WI38 (cell line): ENCODE data around the gene SP4.

Source experiments
- H3K4me3 ChIP-seq: 2 replicates; pipeline ENCODE4 v1.5.1; 2011; ENCODE audit warnings: low read depth, mild to moderate bottlenecking, control low read depth, low read length
- CTCF ChIP-seq: IDR thresholded peaks from 2 replicates; pipeline ENCODE4 v1.5.1; 2012; ENCODE audit warnings: low read depth, mild to moderate bottlenecking, control low read depth, low read length

The SP4 gene

GRCh38 chr7:21486511-21486910 is 58.6 kb downstream of the SP4 start:
- no peak overlapping the region for H3K4me3 ChIP-seq
- TF ChIP-seq CTCF = no peak

- no peak for TF ChIP-seq CTCF
- no peak overlapping the region for H3K4me3 ChIP-seq
Observed at GRCh38 chr7:21495731-21496130, 67.8 kb downstream of the SP4 start.

GRCh38 chr7:21497072-21497471 is 69.2 kb downstream of the SP4 start:
- TF ChIP-seq CTCF = peak; percentile 36
- no peak overlapping the region for H3K4me3 ChIP-seq

- no peak for TF ChIP-seq CTCF
- H3K4me3 ChIP-seq = no peak overlapping the region
Observed at GRCh38 chr7:21500117-21500832, 72.4 kb downstream of the SP4 start.

- no peak overlapping the region for H3K4me3 ChIP-seq
- TF ChIP-seq CTCF = no peak
Observed at GRCh38 chr7:21504021-21504420, 76.1 kb downstream of the SP4 start.

- TF ChIP-seq CTCF = peak; percentile 86
- H3K4me3 ChIP-seq = no peak overlapping the region
Observed at GRCh38 chr7:21507627-21508343, 79.9 kb downstream of the SP4 start.

GRCh38 chr7:21508538-21508937 is 80.7 kb downstream of the SP4 start:
- no peak for TF ChIP-seq CTCF
- no peak overlapping the region for H3K4me3 ChIP-seq
